Upper lobe of left lung (tissue), 6 donors: ENCODE measurements around the gene NLRC4. TPM values are rescaled to one million over a fixed set of nuclear protein-coding genes. Genes with fewer than 3 reads are reported as not detected.

Source experiments
- ATAC-seq, 2 donors: fragments of 200-7000 bp; cut with Tn5 transposase; one replicate each; pipeline ENCODE4 v1.9.1; 2022; ENCODE audit warnings: mild to moderate bottlenecking in 2 of 2, moderate library complexity in 2 of 2; ENCODE audit not compliant: low FRiP score in 2 of 2
- DNase-seq, 2 donors: peaks; one replicate each; pipeline ENCODE4 v3.0.0-alpha.2; 2019 to 2020
- H3K27ac ChIP-seq, 4 donors: fragments of 200-600 bp; sonication (generic); one replicate each; pipeline ENCODE4 v1.5.1; 2016 to 2019
- H3K27me3 ChIP-seq, 4 donors: fragments of 200-600 bp; sonication (generic); one replicate each; pipeline ENCODE4 v1.5.1; 2017 to 2019
- H3K36me3 ChIP-seq, 4 donors: fragments of 200-600 bp; sonication (generic); one replicate each; pipeline ENCODE4 v1.5.1; 2016 to 2019
- H3K4me1 ChIP-seq, 4 donors: fragments of 200-600 bp; sonication (generic); one replicate each; pipeline ENCODE4 v1.5.1; 2018 to 2019
- H3K4me3 ChIP-seq, 4 donors: fragments of 200-600 bp; sonication (generic); one replicate each; pipeline ENCODE4 v1.5.1; 2017 to 2019; ENCODE audit warnings: mild to moderate bottlenecking in 2 of 4, moderate library complexity in 1 of 4
- H3K9me3 ChIP-seq, 4 donors: fragments of 200-600 bp; sonication (generic); one replicate each; pipeline ENCODE4 v1.5.1; 2018 to 2019
- CTCF ChIP-seq, 6 experiments: fragments of 450-650 bp in 4 of 6; fragments of 200-600 bp in 2 of 6; sonication (generic) in 2 of 6; IDR thresholded peaks; one replicate each; pipeline ENCODE4 v1.5.1; 2016 to 2019; ENCODE audit warnings: antibody characterized with exemption in 6 of 6
- EP300 ChIP-seq, 4 donors: sonication (generic); formaldehyde crosslinking; IDR thresholded peaks; one replicate each; pipeline ENCODE4 v1.5.1; 2017; ENCODE audit warnings: antibody characterized with exemption in 4 of 4, control low read depth in 2 of 4
- POLR2A ChIP-seq, 4 donors: fragments of 450-650 bp; IDR thresholded peaks; one replicate each; pipeline ENCODE4 v1.5.1; 2016 to 2017; ENCODE audit warnings: antibody characterized with exemption in 4 of 4, mild to moderate bottlenecking in 2 of 4
- POLR2AphosphoS5 ChIP-seq, 2 donors: sonication (generic); formaldehyde crosslinking; IDR thresholded peaks; one replicate each; pipeline ENCODE4 v1.5.1; 2017; ENCODE audit warnings: antibody characterized with exemption in 2 of 2
- WGBS, 2 donors: methylation state at CpG; one replicate each; pipeline ENCODE4 v1.1.5; 2017 to 2018; 5-methylcytosine and 5-hydroxymethylcytosine counted together
- total RNA-seq, 6 donors: library from RNA; depleted of rRNA in 4 of 6; stranded (reverse); fragments of >200 nt in 4 of 6; gene quantifications; one replicate each; pipeline versions ENCODE4 v1.1.0 to v1.2.1, GENCODE V29; 2016 to 2021
- donor health status: DM: no; HTN: no; CAD: no; lungs with moderate emphysema.
- donor health status: DM: no; HTN: yes; CAD: no; lungs with severe emphysema.

Gene NLRC4
- total RNA-seq, 6 donors from 2014 or later, result 6.3 to 22.4 (median 10.6) TPM

GRCh38 chr2:32262105-32262504, 2.6 kb downstream of the NLRC4 start:
- Histone ChIP-seq H3K27ac (peak overlapping the region; percentile 58 to 84 (median 78)), H3K27me3 (no peaks in the 10 kb centered on the region), H3K4me1 (no peaks in the 10 kb centered on the region), H3K36me3 (no peaks in the 10 kb centered on the region), H3K4me3 (peak overlapping the region in 1 of 4 donors; percentile 38), H3K9me3 (no peaks in the 10 kb centered on the region)
- WGBS, 2 donors, result 78 to 79% methylated on average over 3 of the region's 3 CpGs
- ATAC-seq, result peak in 1 of 2 donors; percentile 80
- TF ChIP-seq POLR2A (IDR thresholded peaks at IDR 0.05), result peak in 1 of 4 donors; percentile 15
- no peak for TF ChIP-seq EP300 (IDR thresholded peaks at IDR 0.05)
- no peak for TF ChIP-seq CTCF (IDR thresholded peaks at IDR 0.05)
- DNase-seq, result peak in 1 of 2 donors; percentile 33

- Histone ChIP-seq H3K36me3 (no peaks in the 10 kb centered on the region), H3K9me3 (no peaks in the 10 kb centered on the region), H3K4me3 (no peak overlapping the region), H3K27ac (no peak overlapping the region), H3K27me3 (no peaks in the 10 kb centered on the region), H3K4me1 (no peaks in the 10 kb centered on the region)
- ATAC-seq (no peak), DNase-seq (no peak)
- 95 to 96% methylated on average over 2 of the region's 2 CpGs for WGBS, 2 donors
- TF ChIP-seq EP300 (IDR thresholded peaks at IDR 0.05) (no peak), POLR2AphosphoS5 (IDR thresholded peaks at IDR 0.05) (no peak), CTCF (IDR thresholded peaks at IDR 0.05) (no peak), POLR2A (IDR thresholded peaks at IDR 0.05) (no peak)
Measured at GRCh38 chr2:32260376-32260775, 4.3 kb downstream of the NLRC4 start.

GRCh38 chr2:32258242-32258641, 6.4 kb downstream of the NLRC4 start:
- no peak for DNase-seq
- WGBS, 2 donors, result 78 to 87% methylated on average over 13 of the region's 13 CpGs
- H3K27me3 ChIP-seq, result no peaks in the 10 kb centered on the region

GRCh38 chr2:32250290-32250689, 14.4 kb downstream of the NLRC4 start:
- no peaks in the 10 kb centered on the region for H3K4me1 ChIP-seq
- H3K27me3 ChIP-seq, result no peaks in the 10 kb centered on the region
- TF ChIP-seq CTCF (IDR thresholded peaks at IDR 0.05), result no peak
- ATAC-seq (no peak), DNase-seq (no peak)
- H3K36me3 ChIP-seq, result no peaks in the 10 kb centered on the region
- WGBS, 2 donors, result 84 to 85% methylated on average over 10 of the region's 10 CpGs
- no peak overlapping the region for H3K27ac ChIP-seq
- no peak overlapping the region for H3K4me3 ChIP-seq
- no peaks in the 10 kb centered on the region for H3K9me3 ChIP-seq

More at GRCh38 chr2:32258242-32258641, 6.4 kb downstream of the NLRC4 start:
- ATAC-seq, result no peak
- H3K36me3 ChIP-seq, result no peaks in the 10 kb centered on the region
- no peaks in the 10 kb centered on the region for H3K4me1 ChIP-seq
- H3K27ac ChIP-seq, result no peak overlapping the region
- no peaks in the 10 kb centered on the region for H3K9me3 ChIP-seq
- no peak overlapping the region for H3K4me3 ChIP-seq
- TF ChIP-seq CTCF (IDR thresholded peaks at IDR 0.05), result no peak
- TF ChIP-seq POLR2AphosphoS5 (IDR thresholded peaks at IDR 0.05), result no peak
- TF ChIP-seq EP300 (IDR thresholded peaks at IDR 0.05), result no peak
- no peak for TF ChIP-seq POLR2A (IDR thresholded peaks at IDR 0.05)

GRCh38 chr2:32249731-32250236, 14.9 kb downstream of the NLRC4 start:
- no peaks in the 10 kb centered on the region for H3K9me3 ChIP-seq
- DNase-seq, result no peak
- H3K4me1 ChIP-seq, result no peaks in the 10 kb centered on the region
- WGBS, 2 donors, result 84 to 93% methylated on average over 2 of the region's 2 CpGs
- H3K36me3 ChIP-seq, result no peaks in the 10 kb centered on the region
- TF ChIP-seq POLR2AphosphoS5 (IDR thresholded peaks at IDR 0.05), result no peak
- TF ChIP-seq EP300 (IDR thresholded peaks at IDR 0.05), result no peak
- TF ChIP-seq CTCF (IDR thresholded peaks at IDR 0.05), result no peak
- no peak for TF ChIP-seq POLR2A (IDR thresholded peaks at IDR 0.05)
- no peak overlapping the region for H3K27ac ChIP-seq
- no peak overlapping the region for H3K4me3 ChIP-seq
- no peaks in the 10 kb centered on the region for H3K27me3 ChIP-seq
- ATAC-seq, result no peak
